Measurements from ENCODE around the gene P2RX5. TPM values are rescaled to one million over a fixed set of nuclear protein-coding genes. Genes with fewer than 3 reads are reported as not detected.
A peak's percentile ranks its signal among the peaks of the same experiment; 100 is the strongest.

The P2RX5 gene
- polyA plus RNA-seq, 5 donors = 0.12 to 1.8 (median 0.24) TPM; not detected in 1

- no peak for DNase-seq
These were observed 14.4 kb downstream of the P2RX5 start for GRCh38 chr17:3681565-3681964.

GRCh38 chr17:3681057-3681456, 14.9 kb downstream of the P2RX5 start:
- DNase-seq = no peak

DNA sequence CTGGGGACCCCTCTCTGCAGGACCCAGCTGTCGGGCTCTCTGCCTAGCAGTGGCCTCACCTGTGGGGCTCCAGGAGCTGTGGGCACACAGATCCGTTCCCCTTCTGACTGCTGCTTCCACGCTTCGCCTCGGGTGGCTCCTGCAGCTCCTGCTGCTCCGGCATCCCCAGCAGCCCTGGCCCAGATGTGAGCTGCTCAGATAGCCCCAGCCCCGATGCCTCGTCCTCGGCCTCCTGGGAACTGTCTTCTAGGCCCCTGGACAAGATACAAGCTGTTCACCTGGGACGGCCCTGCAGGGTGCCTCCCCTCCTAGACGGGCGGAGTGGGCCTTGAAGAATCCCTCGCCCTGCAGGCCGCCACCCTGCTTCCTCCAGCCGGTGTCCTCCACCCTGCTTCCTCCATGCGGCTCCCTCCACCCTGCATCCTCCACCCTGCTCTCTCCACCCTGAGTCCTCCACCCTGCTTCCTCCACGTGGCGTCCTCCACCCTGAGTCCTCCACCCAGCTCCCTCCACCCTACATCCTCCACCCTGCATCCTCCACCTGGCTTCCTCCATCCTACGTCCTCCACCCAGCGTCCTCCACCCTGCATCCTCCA, 16.3 kb downstream of the P2RX5 start:
- DNase-seq = no peak

DNA sequence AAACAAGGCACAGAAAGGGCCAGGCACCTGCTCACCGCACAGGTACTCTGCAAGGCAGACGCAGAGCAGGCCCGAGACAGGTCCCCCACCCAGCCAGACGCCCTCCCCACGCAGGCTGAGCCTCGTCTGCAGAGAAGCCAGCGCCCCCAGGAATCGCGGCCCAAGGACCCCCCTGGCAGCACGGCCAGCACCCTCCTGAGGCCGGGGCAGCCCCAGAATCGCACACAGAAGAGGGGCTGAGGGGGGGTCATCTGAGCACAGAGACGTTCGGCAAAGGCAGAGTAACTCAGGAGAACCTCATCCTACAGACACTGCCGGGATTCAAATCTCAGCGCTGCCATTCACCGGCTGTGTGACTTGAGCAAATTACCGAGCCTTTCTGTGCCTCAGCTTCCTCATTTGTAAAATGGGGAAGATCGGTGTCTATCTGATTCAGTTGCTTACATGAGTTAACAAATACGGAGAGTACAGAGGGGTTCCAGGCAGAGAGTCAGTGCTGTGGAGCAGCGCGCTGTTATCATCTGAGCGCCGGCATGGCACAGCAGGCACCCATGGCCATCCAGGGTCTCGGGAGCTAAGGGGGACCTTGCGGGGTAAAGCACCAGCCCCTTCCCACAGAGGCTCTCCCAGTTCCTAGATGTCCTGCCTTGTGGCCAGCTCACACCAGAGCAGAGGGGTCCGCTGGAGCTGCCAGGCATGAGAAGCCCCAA, 17.0 kb downstream of the P2RX5 start:
- DNase-seq = no peak

DNA sequence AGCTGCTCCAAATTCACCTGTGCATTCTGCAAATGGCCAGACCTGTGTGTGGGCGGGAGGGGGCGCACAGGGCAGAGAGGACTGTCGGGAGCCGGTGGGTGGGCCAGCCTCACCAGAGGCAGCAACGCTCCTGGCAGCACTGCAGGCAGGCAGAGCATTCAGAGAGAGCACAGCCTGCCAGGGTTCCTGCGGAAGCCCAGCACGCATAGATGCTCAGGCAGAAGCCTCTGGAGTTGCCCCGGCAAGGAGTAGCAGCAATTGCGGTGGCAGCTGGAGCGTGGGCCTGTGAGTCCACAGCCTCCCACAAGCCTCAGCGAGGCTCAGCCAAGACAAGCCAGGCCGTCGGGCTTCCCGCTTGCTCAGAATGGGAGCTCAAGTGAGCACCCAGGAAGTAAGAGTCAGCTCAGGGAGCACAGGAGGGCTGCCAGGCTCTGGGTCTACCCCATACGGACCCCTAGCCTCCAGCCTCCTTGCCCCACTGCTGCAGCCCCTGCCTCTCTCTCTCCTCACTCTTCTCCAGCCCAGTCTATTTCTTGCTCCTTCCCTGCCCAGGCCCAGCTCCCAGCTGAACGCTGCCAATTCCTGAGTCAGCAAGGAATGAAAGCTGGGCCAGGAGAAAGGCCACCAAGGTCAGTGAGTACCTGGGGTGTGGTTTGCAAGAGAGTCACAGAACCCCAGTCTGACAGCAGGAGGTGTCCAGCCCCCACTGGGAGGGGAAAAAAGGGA, 17.7 kb downstream of the P2RX5 start:
- DNase-seq = no peak

- DNase-seq = no peak
These were observed 20.1 kb downstream of the P2RX5 start for GRCh38 chr17:3675886-3676285.

- DNase-seq = no peak
These were observed 23.4 kb downstream of the P2RX5 start for GRCh38 chr17:3672571-3672970.

DNA sequence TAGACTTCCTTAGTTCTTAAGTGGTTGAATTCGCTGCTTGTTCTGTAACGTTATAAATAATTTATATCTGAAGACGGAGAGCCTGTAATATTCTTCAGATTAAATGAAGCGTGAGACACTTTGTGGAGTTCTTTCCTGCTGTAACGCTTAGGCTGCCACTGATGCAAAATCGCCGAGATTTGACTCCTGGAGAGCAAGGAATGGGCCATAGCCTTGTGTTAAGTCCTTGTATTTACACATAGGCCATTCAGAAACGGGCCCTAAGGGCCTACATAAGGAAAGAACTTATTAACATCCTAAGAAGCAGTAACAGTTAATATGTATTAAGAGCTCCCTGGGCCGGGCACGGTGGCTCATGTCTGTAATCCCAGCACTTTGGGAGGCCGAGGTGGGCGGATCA, 26.4 kb downstream of the P2RX5 start:
- no peak for DNase-seq

- DNase-seq = no peak
These were observed 26.9 kb downstream of the P2RX5 start for GRCh38 chr17:3669085-3669347.

DNA sequence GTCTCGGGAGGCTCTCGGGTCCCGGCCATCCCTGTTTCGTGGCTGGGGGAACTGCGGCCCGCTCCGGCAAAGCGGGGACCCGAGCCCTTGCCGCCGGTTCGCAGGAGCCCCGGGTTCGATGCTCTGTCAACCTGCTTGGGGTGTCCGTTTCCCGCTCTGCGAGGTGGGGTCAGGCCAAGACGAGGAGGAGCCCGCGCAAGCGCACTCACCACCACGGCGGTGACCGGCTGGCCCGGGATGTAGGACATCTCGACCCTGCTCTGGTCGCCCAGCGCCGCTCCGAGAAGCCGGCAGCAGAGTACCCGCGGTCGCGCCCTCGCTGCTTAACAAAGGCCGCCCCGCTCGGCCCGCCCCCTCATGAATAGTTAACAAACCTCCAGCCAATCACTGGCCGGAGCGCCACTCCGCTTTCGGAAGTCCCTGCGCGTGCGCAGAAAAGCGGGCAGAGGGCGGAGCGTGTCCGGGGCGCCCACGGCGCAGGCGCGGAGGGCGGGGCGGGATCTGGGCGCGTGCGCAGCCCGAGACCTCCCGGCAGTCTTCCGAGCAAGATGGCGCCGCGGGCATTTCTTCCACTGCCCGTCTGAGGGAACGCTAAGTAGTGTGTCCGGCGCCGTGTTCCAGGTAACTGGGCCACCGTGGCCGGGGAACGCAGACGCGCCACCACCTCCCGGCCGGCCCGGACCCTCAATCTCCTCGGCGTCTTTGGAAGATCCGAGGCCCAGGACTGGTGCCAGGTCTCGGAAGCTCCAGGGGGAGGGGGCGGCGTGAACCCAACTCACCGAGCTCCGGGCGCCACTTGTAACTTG, 27.5 kb downstream of the P2RX5 start, which contains the start of the genes EMC6 and TAX1BP3:
Gene EMC6 (plus strand): TSS at position 534 of the 806 bp plus-strand sequence. CDS start 335 bp downstream, outside the sequence.
Gene TAX1BP3 (minus strand): TSS at position 300 of the 806 bp plus-strand sequence. CDS start 52 bp downstream, at position 248.
- peak; percentile 99 to 100 for DNase-seq

DNA sequence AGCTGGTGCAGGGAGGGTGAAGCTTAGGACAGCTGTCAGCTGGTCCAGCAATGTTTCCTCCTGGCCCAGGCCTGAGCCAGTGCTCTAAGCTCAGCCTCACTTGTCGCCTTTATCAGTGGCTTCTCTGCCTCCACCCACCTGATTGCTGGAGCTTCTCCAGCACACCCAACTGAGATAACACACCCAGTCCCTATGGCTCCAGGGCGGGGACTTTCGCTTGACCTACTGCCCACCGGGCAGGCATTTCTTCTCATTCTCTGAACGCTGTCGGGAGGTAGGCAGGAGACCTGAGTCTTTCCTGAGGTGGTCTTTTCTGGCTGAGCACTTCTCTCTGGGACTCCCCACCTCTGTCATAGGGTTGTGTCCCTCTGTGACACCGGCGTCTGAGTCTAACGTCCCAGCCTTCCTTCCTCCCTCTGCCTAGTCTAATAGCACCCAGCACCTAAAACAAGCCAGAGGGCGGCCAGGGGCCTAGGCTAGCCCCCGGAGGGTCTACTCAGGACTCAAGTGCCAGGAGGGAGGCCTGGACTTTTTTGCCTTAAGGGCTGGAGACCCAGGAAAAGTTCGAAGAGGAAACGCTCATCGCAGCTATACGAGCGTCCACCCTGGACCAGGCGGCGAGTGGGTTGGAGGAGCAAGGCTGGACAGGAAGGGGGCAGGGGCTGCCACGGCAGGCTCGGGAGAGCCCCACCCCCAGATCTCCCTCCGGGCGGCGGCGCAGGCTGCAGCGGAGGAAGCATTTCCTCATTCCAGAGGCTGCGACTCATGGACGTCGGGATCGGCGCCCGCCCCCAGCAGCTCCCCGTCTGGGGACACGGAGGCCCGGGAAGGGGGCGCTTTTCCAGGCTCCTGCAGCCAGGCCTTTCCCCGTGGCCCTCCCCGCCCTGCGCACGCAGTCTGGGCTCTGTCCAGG, 28.3 kb downstream of the P2RX5 start:
- peak; percentile 87 to 90 for DNase-seq

DNA sequence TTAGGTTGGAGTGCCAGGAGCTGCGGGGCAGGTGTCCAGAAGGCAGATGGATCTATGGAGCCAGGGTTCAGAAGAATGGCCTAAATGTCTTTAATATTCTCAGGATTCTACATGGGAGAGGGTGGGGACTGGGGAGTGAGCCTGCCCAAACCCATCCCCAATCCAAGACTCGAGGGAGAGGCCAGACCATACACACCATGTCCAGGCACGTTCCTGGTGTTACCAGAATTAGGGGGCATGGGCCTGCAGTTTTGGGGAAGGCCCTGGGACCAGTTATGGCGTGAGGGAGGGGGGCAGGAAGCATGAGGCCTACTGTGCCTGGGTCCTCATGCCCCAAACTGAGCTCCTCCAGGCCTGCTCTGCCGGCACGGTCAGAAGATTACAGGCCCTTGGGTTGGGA, 29.4 kb downstream of the P2RX5 start:
- no peak for DNase-seq

GRCh38 chr17:3665834-3666233, 30.1 kb downstream of the P2RX5 start:
- DNase-seq = no peak

DNA sequence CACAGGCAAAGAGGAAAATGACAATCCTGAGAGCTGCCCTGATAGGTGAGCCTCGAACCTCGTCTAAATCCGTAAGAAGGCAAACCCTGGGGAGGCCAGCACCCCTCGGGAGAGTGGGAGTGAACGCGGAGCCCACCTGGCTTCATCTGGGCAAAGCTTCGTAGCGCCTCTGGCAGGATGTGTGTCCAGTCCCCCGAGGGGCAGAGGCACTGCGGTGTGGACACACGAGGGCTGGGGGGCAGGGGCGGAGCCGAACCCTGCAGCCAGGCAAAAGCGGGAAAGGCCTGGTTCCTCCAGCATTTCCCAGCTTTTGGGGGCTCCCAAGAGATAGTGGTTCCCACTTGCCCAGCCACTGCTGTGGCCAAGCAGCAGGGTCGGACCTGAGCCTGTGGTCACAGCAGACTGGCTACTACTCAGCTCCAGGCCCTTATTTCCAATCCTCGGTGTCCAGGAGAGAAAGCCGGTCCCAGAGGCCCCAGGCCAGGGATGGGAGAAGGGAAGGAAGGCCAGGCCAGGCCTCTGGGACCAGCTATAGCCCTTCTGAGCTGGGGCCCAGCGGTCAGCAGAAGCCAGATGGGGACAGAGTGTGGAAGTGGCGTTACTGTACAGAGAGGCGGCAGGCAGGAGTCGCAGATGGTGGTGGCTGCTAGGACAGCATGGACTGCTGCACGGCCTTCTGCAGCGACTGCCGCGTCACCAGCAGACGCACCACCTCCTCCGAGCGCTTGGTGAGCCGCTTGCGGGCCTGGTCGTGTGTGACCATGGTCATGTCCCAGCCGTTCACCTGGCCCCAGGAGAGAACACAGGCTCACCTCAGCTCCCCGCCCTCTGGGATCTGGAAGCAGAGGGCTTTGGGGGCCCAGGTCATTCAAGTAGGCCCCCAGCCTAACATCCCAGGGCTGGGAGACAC, 32.6 kb downstream of the P2RX5 start:
- no peak for DNase-seq

DNA sequence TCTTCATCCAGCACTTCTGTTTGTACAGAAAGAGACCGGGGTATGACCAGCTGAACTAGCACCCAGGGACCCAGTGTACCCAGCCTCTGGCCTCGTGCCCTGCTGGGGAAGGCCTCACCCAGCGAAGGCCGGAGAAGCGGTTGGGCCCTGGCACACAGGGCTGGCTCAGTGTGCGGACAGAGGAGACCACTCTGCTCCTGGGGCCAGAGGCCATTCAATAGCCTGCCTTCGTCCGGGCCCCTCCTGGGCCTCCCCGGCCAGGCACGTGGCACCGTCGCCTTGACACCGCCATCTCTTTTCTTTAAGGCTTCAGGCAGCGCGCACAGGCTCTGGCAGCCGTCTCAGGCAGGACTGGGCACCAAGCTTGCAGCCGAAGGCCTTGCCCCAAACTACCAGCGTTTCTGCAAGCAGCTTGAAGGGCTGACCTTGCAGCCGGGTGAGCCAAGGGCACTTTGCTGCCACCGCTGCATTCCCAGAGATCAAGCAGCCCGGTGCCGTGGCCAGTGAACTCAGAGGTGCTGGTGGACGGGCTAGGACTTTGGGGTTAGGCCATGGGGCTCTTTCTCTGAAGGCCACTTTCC, 35.6 kb downstream of the P2RX5 start:
- DNase-seq = no peak

DNA sequence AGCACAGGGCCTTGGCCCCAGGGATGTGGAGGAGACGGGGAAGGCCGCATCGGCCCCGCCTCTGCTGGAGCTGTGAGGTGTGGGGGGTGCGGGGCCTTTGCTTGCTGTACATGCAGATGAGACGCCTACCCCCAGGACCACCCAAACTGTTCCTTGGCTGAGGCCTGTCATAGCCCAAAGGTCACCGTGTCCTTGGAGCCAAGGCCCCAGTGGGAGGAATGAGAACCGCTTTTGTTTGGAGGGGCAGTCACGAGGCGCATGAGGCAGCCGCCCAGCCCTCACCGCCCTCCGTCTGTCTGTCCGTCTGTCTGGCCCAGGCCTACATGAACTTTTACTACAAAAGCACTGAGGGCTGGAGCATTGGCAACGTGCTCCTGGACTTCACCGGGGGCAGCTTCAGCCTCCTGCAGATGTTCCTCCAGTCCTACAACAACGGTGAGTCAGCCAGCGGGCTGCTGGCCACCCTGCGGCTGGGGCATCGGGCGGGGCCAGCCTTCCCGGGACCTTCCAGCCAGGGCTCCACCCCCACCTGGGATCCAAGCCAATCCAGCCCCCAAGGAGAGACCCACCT, 36.3 kb downstream of the P2RX5 start:
- DNase-seq = peak in 1 of 2 donors; percentile 27

GRCh38 chr17:3658784-3659449, 37.0 kb downstream of the P2RX5 start:
- DNase-seq = no peak
